Measurements from ENCODE around the gene TNFSF15.

Gene TNFSF15

DNA sequence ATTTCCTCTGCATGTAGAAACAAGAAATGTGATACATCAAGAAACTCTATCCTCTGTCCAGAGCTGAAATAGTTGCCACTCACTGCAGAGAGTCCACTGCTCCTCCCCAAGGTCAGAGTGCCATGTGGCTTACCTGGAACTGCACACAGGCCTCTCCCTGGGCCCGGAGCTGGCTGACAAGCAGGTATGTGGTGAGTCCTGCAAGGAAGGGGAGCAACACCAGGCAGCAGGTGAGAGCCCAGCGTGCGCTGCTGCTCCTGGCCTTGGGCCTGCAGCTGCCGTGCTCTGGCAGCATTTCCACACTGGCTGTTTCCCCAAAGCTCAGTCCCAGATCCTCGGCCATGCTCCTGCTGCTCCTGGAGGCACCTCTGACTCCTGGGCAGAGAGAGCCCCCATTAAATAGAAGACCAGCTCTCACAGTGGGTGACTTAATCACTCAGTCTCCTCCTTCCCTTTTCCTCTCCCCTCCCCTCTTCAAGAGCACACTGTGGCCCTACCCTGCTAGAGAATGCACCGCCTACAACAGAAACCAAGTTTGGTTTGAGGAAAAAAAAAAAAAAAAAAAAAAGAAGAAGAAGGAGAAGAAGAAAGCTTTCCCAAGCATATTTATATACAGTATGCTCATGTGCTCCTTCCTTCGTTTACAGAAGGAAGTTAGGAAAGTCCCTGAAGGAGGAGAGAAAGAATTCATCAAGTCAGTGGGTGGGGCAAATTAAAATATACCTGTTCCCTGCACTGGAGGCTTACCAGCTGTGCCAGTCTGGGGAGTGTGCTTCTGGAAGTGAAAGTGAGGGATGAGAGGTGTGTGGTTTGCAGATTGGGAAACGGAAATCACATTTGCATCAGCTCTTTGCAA, at the start of gene TNFSF15:
TSS of gene TNFSF15 (minus strand) at position 370 of the 856 bp plus-strand sequence. CDS start at position 343, 27 bp downstream.
- DNase-seq: no peak

DNA sequence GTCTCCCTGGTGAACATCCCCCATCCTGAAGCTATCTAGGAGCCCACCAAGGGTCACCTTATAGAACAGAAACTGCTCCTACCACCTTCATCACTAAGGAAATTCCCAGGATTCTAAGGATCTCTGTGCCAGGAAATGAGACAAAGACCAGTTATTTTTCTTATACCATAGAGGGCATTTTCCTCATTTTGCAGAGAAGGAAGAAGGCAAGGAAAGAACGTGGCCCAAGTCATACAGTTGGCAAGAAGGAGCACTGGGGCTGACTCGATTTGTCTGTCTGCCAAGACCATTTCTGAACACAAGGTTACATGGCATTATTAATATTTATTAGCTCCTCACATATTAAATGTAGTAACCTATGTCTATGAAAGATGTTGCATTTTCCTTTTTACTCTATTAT, 49.6 kb upstream of the TNFSF15 start:
- DNase-seq: no peak

GRCh38 chr9:114854736-114855355, 49.0 kb upstream of the TNFSF15 start:
- DNase-seq: no peak

GRCh38 chr9:114853071-114853855, 47.4 kb upstream of the TNFSF15 start:
- DNase-seq: no peak

GRCh38 chr9:114852050-114852594, 46.3 kb upstream of the TNFSF15 start:
- no peak for DNase-seq

GRCh38 chr9:114851306-114851705, 45.5 kb upstream of the TNFSF15 start:
- no peak for DNase-seq

GRCh38 chr9:114850871-114851270, 45.0 kb upstream of the TNFSF15 start:
- no peak for DNase-seq

- no peak for DNase-seq
Measured at GRCh38 chr9:114849450-114849849, 43.6 kb upstream of the TNFSF15 start.

GRCh38 chr9:114847492-114848417, 41.9 kb upstream of the TNFSF15 start:
- no peak for DNase-seq

- no peak for DNase-seq
Measured at GRCh38 chr9:114845373-114845772, 39.5 kb upstream of the TNFSF15 start.

DNA sequence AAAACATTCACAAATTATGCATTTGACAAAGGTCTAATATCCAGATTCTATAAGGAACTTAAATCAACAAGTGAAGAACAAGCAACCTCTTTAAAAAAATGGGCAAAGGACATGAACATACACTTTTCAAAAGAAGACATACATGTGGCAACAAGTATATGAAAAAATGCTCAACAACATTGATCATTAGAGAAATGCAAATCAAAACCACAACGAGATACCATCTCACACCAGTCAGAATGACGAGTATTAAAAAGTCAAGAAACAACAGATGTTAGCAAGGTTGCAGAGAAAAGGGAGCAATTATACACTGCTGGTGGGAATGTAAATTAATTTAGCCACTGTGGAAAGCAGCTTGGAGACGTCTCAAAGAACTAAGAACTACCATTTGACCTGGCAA, 38.9 kb upstream of the TNFSF15 start:
- no peak for DNase-seq

DNA sequence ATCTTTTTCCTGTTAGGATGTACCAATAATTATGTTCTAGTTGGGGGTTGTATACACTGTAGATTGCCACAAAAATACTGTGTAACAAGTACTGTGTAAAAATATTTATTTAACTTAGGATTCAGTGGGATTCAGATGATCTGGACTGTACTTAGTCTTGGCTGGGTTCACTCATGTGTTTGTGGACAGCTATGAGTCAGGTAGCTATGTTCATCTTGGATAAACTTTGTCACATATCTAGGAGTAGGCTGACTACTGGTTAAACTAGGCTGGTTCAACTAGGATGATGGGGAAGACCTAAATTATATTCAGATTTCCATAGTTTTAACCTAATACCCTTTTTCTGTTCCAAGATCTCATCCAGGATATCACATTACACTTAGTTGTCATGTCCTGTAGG, 32.1 kb upstream of the TNFSF15 start:
- no peak for DNase-seq

DNA sequence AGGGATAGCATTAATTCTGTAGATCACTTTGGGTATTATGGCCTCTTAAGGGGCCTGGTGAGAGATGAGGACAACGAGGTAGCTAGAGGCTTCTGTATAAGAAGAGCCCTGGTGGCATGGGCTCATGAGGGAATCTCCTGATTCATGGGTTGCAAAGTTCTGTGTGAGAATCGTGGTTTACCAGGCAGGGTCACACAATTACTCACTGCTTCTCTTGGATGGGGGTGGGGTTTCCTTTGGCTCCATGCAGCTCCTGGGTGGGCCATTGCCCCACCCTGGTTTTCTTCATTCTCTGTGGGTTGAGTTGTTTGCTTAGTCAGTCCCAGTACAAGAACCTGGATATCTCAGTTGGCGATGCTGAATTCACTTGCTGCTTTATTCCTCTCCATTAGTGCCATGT, 30.9 kb upstream of the TNFSF15 start:
- no peak for DNase-seq

GRCh38 chr9:114834386-114834785, 28.5 kb upstream of the TNFSF15 start:
- no peak for DNase-seq

DNA sequence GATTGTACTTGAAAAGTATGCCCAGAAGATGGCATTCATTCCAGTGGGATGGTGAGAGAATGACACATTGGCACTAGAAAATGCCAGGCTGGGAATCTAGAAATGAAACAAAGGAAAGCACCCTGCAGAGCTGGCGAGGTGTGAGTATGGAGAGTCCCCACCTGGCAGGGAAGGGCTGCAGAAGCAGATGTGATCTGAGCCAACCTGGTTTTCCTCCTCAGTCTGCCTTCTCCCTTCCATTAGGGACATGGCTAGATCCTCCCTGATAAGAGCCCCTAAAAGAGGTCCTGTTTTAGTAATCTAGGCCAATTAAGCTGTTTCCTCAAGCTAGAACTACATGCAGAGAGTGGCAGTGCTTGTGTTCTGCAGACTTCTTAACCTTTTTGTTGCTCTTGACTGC, 24.7 kb upstream of the TNFSF15 start:
- DNase-seq: no peak

DNA sequence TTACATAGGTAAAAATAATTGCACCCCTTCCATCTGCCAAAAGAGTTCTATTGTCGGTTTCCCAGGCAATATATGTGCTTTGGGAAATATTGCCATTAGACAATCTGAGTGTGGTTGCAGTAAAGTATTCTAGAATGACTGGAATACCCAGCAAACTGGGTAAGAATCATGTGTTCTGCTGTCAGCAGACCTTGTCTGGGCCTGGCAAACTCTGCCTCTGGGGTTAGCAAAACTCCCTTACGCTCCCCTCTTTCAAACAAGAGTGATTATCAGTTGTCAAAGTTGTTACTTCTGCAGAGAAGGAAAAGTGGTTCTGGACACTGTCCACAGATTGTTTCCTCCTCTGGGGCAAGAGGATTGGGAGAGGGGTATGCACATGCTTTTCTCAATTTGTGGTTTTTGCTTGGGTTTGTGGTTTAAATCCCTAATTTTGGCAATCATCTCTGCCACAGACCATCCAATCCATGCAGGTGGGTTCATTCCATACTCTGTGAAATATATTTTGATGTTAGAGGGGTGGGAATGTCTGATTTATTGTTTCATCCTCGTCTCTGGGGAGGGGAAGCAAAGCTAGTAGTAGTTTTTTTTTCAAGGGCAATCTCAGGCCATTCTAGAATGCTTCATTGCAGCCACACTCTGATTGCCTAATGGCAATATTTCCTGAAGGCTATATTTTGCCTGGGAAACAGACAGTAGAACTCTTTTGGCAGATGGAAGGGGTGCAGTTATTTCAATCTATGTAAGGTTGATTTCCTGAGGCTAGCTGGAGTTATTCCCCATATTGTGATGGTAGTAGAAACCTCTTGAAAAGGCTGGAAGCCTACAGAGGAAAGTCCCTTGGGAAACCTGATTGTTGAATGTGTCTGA, 24.0 kb upstream of the TNFSF15 start:
- DNase-seq: no peak

GRCh38 chr9:114828303-114828650, 22.4 kb upstream of the TNFSF15 start:
- no peak for DNase-seq

DNA sequence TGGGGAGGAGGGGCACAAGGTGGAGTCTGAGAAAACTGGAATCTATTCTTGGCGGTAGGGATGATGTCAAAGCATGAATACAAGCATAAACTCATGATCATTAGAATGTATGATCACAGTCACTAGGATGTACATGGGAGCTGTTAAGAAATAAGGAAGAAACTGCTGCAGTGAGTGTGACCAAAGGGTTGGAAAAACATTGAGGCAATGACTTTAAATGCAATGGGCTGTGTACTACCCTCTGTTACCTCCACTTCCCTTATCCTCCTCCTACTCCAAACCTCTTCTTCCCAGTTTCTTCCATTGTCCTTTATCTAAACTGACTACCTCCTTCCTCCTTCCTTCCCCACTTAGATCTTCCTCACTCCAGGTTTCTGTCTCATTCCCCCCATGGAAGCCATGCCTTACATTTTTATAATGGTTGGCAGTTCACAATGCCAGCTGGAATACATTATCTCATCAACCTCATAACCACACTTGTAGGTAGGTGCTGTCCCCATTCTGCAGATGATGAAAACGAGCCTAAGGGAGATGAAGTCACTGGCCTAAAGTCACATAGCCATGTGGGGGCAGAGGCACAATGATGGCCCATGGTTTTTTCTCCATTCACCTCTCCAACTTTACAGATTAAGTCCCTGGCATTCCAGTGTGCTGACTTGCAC, 21.9 kb upstream of the TNFSF15 start:
- DNase-seq: no peak

DNA sequence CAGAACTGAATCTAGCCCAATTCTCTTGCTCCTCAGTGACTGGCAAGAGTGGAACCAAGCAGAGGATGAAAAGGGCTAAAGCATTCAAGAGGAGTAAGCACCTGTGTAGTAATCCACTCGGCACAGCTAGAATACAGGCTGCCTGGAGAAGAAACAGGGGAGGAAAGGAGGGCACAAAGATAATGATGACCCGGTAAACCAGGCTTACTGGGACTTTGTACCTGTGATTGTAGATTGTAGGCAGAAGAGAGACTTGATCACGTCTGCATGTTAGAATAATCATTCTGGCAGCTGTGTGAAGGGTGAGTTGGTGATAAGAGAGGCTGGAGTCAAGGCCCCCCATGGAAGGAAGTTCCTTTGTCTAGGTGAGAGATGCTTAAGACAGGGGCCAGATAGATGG, 20.6 kb upstream of the TNFSF15 start:
- no peak for DNase-seq

DNA sequence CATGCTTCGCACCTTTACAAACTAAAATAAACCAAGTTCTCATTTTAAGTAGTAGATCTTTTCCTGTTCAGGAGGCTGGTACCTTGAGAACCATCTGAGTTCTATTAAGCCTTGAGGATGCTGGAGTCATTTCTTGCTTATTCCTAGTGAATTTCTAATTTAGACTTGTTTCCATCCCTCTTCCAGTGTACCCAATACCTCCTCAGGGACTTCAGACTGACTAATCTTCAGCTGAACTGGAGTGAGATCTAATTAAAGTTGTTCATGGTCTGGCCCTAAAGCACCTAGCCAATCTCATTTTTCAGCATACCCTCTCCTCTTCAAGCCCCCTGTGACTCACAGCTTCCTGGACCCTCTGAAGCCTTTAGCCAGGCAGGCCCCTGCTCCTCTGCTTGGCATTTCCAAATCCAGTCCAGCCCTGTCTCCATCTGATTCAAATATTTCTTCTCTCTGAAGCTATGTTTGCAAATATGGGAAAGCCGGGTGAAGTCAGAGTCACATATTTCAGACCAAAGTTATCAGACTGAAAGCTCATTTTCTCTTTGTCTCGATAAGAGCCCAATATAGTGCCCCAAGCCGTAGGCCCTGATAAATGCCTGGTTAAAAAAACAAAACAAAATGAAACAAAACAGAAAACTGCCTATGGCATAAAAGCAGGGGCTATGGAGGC, 19.4 kb upstream of the TNFSF15 start:
- DNase-seq: no peak

All from NCI-H1436 treated with DMSO at 0.1 percent for 48 hours (cell line).